Mammary microvascular endothelial cell (primary cell): ENCODE results near the gene MYO1E. TPM values are rescaled to one million over a fixed set of nuclear protein-coding genes. Genes with fewer than 3 reads are reported as not detected.

Source experiments
- total RNA-seq: library from RNA; depleted of rRNA; stranded (reverse); fragments of >200 nt; gene quantifications from 2 replicates; pipeline ENCODE4 v1.2.3, GENCODE V29; 2015

The MYO1E gene
- total RNA-seq: 212 and 222 TPM in 2 replicates

DNA sequence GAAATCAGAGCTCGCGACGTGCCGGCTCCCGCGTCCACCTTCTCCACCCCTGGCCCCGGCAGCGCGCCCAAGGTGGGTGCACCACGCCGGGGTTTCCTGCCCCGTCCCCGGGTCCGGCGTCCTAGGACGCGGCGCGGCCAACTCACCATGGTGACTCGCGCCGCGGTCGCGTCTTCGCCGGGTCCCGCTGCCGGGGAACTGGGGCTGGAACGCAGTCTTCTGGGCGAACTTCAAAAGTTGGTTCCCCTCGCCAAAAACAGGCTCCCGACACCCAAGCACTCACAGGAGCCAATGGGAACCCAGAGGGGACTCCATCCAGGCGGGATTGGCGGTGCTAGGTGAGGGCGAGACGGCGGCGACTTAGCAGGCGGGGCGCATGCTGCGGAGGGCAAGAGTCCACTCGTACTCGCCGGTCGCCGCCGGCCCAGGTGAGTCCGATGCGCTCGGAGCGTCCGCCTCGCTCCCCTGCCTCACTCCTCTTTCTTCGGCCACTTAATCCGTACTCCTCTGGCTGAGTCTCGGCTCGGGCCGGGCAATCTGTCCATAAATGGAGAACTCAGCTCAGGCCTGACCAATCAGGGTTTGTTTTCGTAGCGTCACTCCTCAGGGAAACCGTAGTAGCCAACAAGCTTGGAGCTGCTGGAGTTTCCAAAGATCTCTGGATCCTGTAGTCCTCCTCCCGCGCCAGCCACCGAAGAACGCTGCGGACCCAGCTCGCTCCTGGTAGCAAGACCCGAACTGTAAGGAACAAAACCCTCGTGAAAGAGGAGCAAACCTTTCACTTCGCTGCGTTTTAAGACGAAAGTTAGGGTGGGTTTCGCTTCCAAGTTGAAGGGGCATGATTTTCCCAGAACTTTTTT is at the start of gene MYO1E:
MYO1E (minus strand) TSS at position 520 of the 860 bp plus-strand sequence; CDS start at position 149, 371 bp downstream.

DNA sequence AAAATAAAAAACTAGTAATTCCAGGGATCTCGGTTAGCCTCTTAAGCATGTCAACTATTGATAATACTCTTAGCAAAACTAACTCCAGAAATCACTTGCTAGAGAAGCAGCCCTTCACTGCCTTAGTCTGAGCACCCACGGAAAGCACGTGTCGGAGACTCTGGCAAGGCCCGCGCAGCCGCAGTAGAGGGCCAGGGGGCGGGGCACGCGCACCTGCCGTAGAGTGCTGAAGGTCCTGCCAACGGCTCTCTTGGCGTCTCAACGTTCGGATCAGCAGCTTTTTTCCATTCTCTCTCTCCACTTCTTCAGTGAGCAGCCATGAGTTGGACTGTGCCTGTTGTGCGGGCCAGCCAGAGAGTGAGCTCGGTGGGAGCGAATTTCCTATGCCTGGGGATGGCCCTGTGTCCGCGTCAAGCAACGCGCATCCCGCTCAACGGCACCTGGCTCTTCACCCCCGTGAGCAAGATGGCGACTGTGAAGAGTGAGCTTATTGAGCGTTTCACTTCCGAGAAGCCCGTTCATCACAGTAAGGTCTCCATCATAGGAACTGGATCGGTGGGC is 166.0 kb downstream of the MYO1E start, which contains the start of gene LDHAL6B:
LDHAL6B (plus strand) TSS at position 221 of the 561 bp plus-strand sequence; CDS start at position 319, 98 bp downstream.

DNA sequence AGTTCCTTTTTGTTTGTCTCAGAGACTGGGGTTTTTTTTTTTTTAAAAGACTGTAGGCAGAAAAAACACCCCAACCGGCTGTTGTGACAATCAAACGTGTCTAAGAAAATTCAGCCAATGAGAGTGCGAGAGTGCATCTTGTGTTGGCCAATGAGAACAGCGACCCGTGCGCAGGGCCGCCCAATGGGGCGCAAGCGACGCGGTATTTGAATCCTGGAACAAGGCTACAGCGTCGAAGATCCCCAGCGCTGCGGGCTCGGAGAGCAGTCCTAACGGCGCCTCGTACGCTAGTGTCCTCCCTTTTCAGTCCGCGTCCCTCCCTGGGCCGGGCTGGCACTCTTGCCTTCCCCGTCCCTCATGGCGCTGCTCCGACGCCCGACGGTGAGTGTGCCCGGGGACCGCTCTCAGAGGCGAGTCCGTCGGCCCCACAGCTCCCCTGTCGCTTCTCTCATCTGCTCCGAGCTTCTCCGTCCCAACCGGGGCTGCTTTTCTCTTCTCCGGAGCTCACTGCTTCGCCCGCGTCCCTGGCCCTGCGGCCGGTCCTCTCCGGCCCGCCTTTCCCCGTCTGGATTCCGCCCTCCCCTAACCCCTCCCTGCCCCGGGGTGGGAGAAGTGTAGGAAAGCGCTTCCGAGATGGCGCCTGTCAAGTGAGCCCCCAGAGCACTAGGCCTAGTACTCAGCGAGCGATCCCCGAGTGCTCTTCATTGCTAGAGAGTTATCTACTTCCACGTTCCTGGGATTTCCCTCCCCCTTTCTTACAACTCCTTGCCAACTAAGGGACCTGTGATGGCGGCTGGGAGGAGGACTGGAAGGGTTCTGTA is 267.5 kb downstream of the MYO1E start, which contains the start of gene CCNB2:
CCNB2 (plus strand) TSS at position 235 of the 821 bp plus-strand sequence; CDS start at position 358, 123 bp downstream.

Other genes starting within 250 kb of the MYO1E start
- gene LDHAL6B, start 166.0 kb downstream of the MYO1E start, total RNA-seq: not detected in 2 replicates
- 0.20 and 0.44 TPM in 2 replicates for gene FAM81A, start 65.3 kb upstream of the MYO1E start, total RNA-seq
- gene GCNT3, start 238.9 kb upstream of the MYO1E start, total RNA-seq: not detected in 2 replicates